Measurements from ENCODE around the gene GLOD4. TPM values are rescaled to one million over a fixed set of nuclear protein-coding genes. Genes with fewer than 3 reads are reported as not detected.

GLOD4 gene, protein sequence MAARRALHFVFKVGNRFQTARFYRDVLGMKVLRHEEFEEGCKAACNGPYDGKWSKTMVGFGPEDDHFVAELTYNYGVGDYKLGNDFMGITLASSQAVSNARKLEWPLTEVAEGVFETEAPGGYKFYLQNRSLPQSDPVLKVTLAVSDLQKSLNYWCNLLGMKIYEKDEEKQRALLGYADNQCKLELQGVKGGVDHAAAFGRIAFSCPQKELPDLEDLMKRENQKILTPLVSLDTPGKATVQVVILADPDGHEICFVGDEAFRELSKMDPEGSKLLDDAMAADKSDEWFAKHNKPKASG
- total RNA-seq = 43.6 and 48.1 TPM in 2 replicates

DNA sequence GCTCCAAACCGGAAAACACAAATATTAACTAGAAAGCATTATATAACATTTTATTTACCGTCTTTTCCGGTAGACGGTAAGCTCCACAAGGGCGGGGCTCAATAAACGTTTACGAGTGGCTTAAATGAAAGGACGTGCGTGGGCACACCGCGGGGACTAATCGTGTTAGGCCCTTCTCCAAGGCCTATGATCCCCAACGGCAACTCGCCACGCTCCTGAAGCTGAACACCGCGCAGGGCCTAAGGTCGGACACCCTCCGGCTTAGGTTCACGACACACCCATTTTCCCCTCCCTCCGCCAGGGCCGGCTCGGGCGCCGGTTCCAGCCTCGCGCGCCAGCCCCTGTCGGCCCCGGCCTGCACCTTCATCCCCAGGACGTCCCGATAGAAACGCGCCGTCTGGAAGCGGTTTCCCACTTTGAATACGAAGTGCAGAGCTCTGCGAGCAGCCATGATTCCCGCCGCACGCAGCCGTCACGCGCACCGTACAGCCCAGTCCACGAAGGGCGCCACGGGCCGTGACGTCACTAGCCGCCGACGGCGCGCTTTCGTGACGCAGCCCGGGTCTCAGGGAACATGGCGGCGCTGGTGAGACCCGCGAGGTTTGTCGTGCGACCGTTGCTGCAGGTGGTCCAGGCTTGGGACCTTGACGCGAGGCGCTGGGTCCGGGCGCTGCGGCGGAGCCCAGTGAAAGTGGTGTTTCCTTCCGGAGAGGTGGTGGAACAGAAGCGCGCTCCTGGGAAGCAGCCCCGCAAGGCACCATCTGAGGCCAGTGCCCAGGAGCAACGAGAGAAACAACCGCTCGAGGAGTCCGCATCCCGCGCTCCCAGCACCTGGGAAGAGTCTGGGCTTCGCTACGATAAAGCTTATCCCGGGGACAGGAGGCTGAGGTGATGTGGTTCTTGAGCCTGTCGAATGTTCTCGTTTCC is at the start of gene GLOD4, which contains the start of gene MRM3:
Gene GLOD4, minus strand, starts transcription at position 476 of the 927 bp plus-strand sequence. Its CDS starts 25 bp downstream, at position 451.
Gene MRM3, plus strand, starts transcription at position 549 of the 927 bp plus-strand sequence. Its CDS starts 26 bp downstream, at position 575.

GRCh38 chr17:752002-752619 is 30.0 kb downstream of the GLOD4 start, which contains the start of gene GEMIN4:
TSS of gene GEMIN4 (minus strand) at chr17:752264. CDS start at chr17:752142, 122 bp downstream.

GRCh38 chr17:732067-732901 is 49.8 kb downstream of the GLOD4 start, which contains the start of gene TLCD3A:
TSS of gene TLCD3A (plus strand) at chr17:732596. CDS start at chr17:732648, 52 bp downstream.

Other genes with a start within 250 kb of the GLOD4 start
- gene VPS53, start 67.4 kb downstream of the GLOD4 start, total RNA-seq = 27.3 and 32.9 TPM in 2 replicates
- 20.3 and 23.1 TPM in 2 replicates for gene TLCD3A, start 49.7 kb downstream of the GLOD4 start, total RNA-seq
- 10.2 and 12.4 TPM in 2 replicates for gene GEMIN4, start 30.0 kb downstream of the GLOD4 start, total RNA-seq
- gene MRM3, start 73 bp upstream of the GLOD4 start, total RNA-seq = 11.6 and 13.9 TPM in 2 replicates
- gene NXN, start 197.5 kb upstream of the GLOD4 start, total RNA-seq = 41.6 and 60.6 TPM in 2 replicates
- gene TIMM22, start 214.8 kb upstream of the GLOD4 start, total RNA-seq = 12.5 and 13.3 TPM in 2 replicates